NCI-H2196 treated with DMSO at 0.1 percent for 48 hours (cell line): Measurements from ENCODE around the gene GHITM.
"Not testable (repeated sequence)": the region's sequence is repeated elsewhere in the genome, so short reads cannot be mapped to it uniquely, and the experiment has no call there.

Source experiments
- DNase-seq: peaks from one replicate; lab custom pipeline; 2025; ENCODE audit not compliant: unreplicated experiment; lab: John Stamatoyannopoulos, UW

The GHITM gene

GRCh38 chr10:84147347-84147746 is 8.0 kb downstream of the GHITM start:
- no peak for DNase-seq

- peak; percentile 11 for DNase-seq
Observed at GRCh38 chr10:84148006-84148597, 8.8 kb downstream of the GHITM start.

- no peak for DNase-seq
Observed at GRCh38 chr10:84149854-84150253, 10.5 kb downstream of the GHITM start.

GRCh38 chr10:84152769-84153168 is 13.5 kb downstream of the GHITM start:
- DNase-seq, result no peak

- DNase-seq, result no peak
Observed at GRCh38 chr10:84155521-84155920, 16.2 kb downstream of the GHITM start.

GRCh38 chr10:84156009-84156408 is 16.7 kb downstream of the GHITM start:
- DNase-seq, result no peak

- DNase-seq, result no peak
Observed at GRCh38 chr10:84156768-84157167, 17.5 kb downstream of the GHITM start.

GRCh38 chr10:84158061-84158460 is 18.8 kb downstream of the GHITM start:
- DNase-seq, result no peak

- DNase-seq, result no peak
Observed at GRCh38 chr10:84158550-84158949, 19.2 kb downstream of the GHITM start.

GRCh38 chr10:84159076-84159685 is 19.9 kb downstream of the GHITM start:
- no peak for DNase-seq

- no peak for DNase-seq
Observed at GRCh38 chr10:84160663-84161362, 21.5 kb downstream of the GHITM start.

- no peak for DNase-seq
Observed at GRCh38 chr10:84163996-84164395, 24.7 kb downstream of the GHITM start.

GRCh38 chr10:84164442-84164841 is 25.1 kb downstream of the GHITM start:
- DNase-seq, result no peak

- DNase-seq, result no peak
Observed at GRCh38 chr10:84166620-84167288, 27.4 kb downstream of the GHITM start.

- DNase-seq, result not testable (repeated sequence)
Observed at GRCh38 chr10:84167289-84167653, 28.0 kb downstream of the GHITM start.

- not testable (repeated sequence) for DNase-seq
Observed at GRCh38 chr10:84168382-84168781, 29.1 kb downstream of the GHITM start.

GRCh38 chr10:84171237-84171636 is 31.9 kb downstream of the GHITM start:
- not testable (repeated sequence) for DNase-seq

- DNase-seq, result not testable (repeated sequence)
Observed at GRCh38 chr10:84171700-84172466, 32.6 kb downstream of the GHITM start.

GRCh38 chr10:84172467-84173356 is 33.4 kb downstream of the GHITM start:
- no peak for DNase-seq

GRCh38 chr10:84173501-84173929 is 34.2 kb downstream of the GHITM start, which contains the start of gene GPR15LG:
TSS of gene GPR15LG (plus strand) at chr10:84173801. CDS start at chr10:84173852, 51 bp downstream.
- DNase-seq, result no peak
